Measurements from ENCODE around the gene RAB8B. TPM values are rescaled to one million over a fixed set of nuclear protein-coding genes. Genes with fewer than 3 reads are reported as not detected.

Gene RAB8B
- polyA plus RNA-seq, 3 donors = 22.0 to 77.3 (median 58.9) TPM

GRCh38 chr15:63157118-63157843, 32.1 kb upstream of the RAB8B start, which contains the start of gene RPS27L:
Gene RPS27L, minus strand, starts transcription at chr15:63157477. Its CDS starts 72 bp downstream, at chr15:63157405.
- Mint-ChIP-seq H3K4me3 (peak within 1 kb of the TSS; percentile 99 to 100), H3K9me3 (peaks cover 0 to 4% (median 0%) of the 10 kb centered on the region in 7 donors), H3K36me3 (peaks cover 13 to 16% of the 10 kb centered on the region in 2 donors), H3K27ac (peak within 1 kb of the TSS; percentile 96 to 99 (median 99)), H3K27me3 (ENCODE audit: low read depth in 3 of 3) (no peaks in the 10 kb centered on the region), H3K4me1 (peaks cover 21% of the 10 kb centered on the region)
- no peaks in the 10 kb centered on the region for H4K20me1 ChIP-seq (ENCODE audit: insufficient read depth, low read length)
- DNase-seq = peak; percentile 75 to 83 (median 79)
- no peaks in the 10 kb centered on the region for H3K27me3 ChIP-seq (ENCODE audit: control insufficient read depth in 2 of 2, insufficient read depth in 2 of 2, low read length in 2 of 2)
- peaks cover 4 to 12% of the 10 kb centered on the region in 2 donors for H3K36me3 ChIP-seq (replicated peaks in 1 of 2; ENCODE audit: control insufficient read depth in 1 of 2, insufficient read depth in 2 of 2, low read length in 2 of 2)
- H3K9me3 ChIP-seq (replicated peaks in 1 of 2; ENCODE audit: control insufficient read depth in 1 of 2, insufficient read depth in 1 of 2, low read length in 2 of 2) = no peaks in the 10 kb centered on the region
- peaks cover 32% of the 10 kb centered on the region for H3K79me2 ChIP-seq (ENCODE audit: insufficient read depth, low read length)
- peaks cover 13 to 22% of the 10 kb centered on the region in 2 donors for H3K4me1 ChIP-seq (ENCODE audit: control insufficient read depth in 1 of 2, insufficient read depth in 2 of 2, low read length in 2 of 2)
- peak within 1 kb of the TSS; percentile 89 to 98 (median 95) for H3K4me3 ChIP-seq (replicated peaks in 1 of 3; ENCODE audit: low read depth in 2 of 3, low read length in 3 of 3)
- H2AFZ ChIP-seq (ENCODE audit: insufficient read depth, low read depth, low read length, poor library complexity, severe bottlenecking) = peak within 1 kb of the TSS; percentile 87
- peak within 1 kb of the TSS; percentile 95 to 96 for H3K27ac ChIP-seq (ENCODE audit: low read depth in 1 of 2, low read length in 2 of 2)
- intact Hi-C loops (cut with micrococcal nuclease) = loop anchor here in 1 of 2 donors (5.0 kb wide), 2 partner anchors 35 kb away; partner anchors contain the start of gene LACTB
- no peak for TF ChIP-seq CTCF (IDR thresholded peaks at IDR 0.05)
- under 1% methylated on average over 53 of the region's 60 CpGs for WGBS (ENCODE audit: insufficient coverage)
- peak within 1 kb of the TSS; percentile 98 for H3K4me2 ChIP-seq (replicated peaks; ENCODE audit: extremely low read depth, low read length, poor library complexity, severe bottlenecking)
- H3K9ac ChIP-seq (ENCODE audit: insufficient read depth, low read length, poor library complexity, severe bottlenecking) = peak within 1 kb of the TSS; percentile 93

GRCh38 chr15:63157891-63158431, 31.4 kb upstream of the RAB8B start:
- peak overlapping the region; percentile 88 to 99 (median 96) for H3K27ac Mint-ChIP-seq
- WGBS (ENCODE audit: insufficient coverage) = 5% methylated on average over 10 of the region's 18 CpGs

More at GRCh38 chr15:63157891-63158431, 31.4 kb upstream of the RAB8B start:
- Mint-ChIP-seq H3K4me3 (peak overlapping the region; percentile 87 to 91), H3K27me3 (ENCODE audit: low read depth in 3 of 3) (no peaks in the 10 kb centered on the region), H3K9me3 (peaks cover 0 to 4% (median 0%) of the 10 kb centered on the region in 7 donors), H3K4me1 (peaks cover 21% of the 10 kb centered on the region), H3K36me3 (peaks cover 9 to 10% of the 10 kb centered on the region in 2 donors)
- peak overlapping the region; percentile 87 for H2AFZ ChIP-seq (ENCODE audit: insufficient read depth, low read depth, low read length, poor library complexity, severe bottlenecking)
- peaks cover 4 to 7% of the 10 kb centered on the region in 2 donors for H3K36me3 ChIP-seq (replicated peaks in 1 of 2; ENCODE audit: control insufficient read depth in 1 of 2, insufficient read depth in 2 of 2, low read length in 2 of 2)
- H3K4me3 ChIP-seq (replicated peaks in 1 of 3; ENCODE audit: low read depth in 2 of 3, low read length in 3 of 3) = peak overlapping the region; percentile 89 to 98 (median 95)
- peak; percentile 57 to 66 (median 58) for DNase-seq
- no peak for TF ChIP-seq CTCF (IDR thresholded peaks at IDR 0.05)
- no peaks in the 10 kb centered on the region for H4K20me1 ChIP-seq (ENCODE audit: insufficient read depth, low read length)
- H3K4me1 ChIP-seq (ENCODE audit: control insufficient read depth in 1 of 2, insufficient read depth in 2 of 2, low read length in 2 of 2) = peaks cover 13 to 22% of the 10 kb centered on the region in 2 donors
- H3K9me3 ChIP-seq (replicated peaks in 1 of 2; ENCODE audit: control insufficient read depth in 1 of 2, insufficient read depth in 1 of 2, low read length in 2 of 2) = no peaks in the 10 kb centered on the region
- H3K9ac ChIP-seq (ENCODE audit: insufficient read depth, low read length, poor library complexity, severe bottlenecking) = peak overlapping the region; percentile 93
- intact Hi-C loops (cut with micrococcal nuclease) = loop anchor here in 1 of 2 donors (5.0 kb wide), 2 partner anchors 34 to 36 kb away; partner anchors contain the start of gene LACTB
- peak overlapping the region; percentile 95 to 96 for H3K27ac ChIP-seq (ENCODE audit: low read depth in 1 of 2, low read length in 2 of 2)
- H3K27me3 ChIP-seq (ENCODE audit: control insufficient read depth in 2 of 2, insufficient read depth in 2 of 2, low read length in 2 of 2) = no peaks in the 10 kb centered on the region
- H3K79me2 ChIP-seq (ENCODE audit: insufficient read depth, low read length) = peaks cover 32% of the 10 kb centered on the region
- H3K4me2 ChIP-seq (replicated peaks; ENCODE audit: extremely low read depth, low read length, poor library complexity, severe bottlenecking) = peak overlapping the region; percentile 98
